H1 (cell line): ENCODE results near the gene EMX1.

Source experiments
- CTCF ChIP-seq, 3 experiments: IDR thresholded peaks; 1 replicate in 2 of 3; 2 replicates in 1 of 3; pipeline versions ENCODE4 v1.5.1 to v1.6.1; 2011; ENCODE audit warnings: low read length in 3 of 3, mild to moderate bottlenecking in 3 of 3, inconsistent platforms in 2 of 3, low read depth in 1 of 3, moderate library complexity in 1 of 3; ENCODE audit not compliant: insufficient read depth in 1 of 3; ENCODE audit errors: control extremely low read depth in 1 of 3
- EGR1 ChIP-seq: IDR thresholded peaks from 2 replicates; pipeline ENCODE4 v1.6.1; 2011; ENCODE audit warnings: low read depth, low read length, borderline replicate concordance
- JUN ChIP-seq: IDR thresholded peaks from 2 replicates; pipeline ENCODE4 v1.6.1; 2011; ENCODE audit warnings: low read depth, mild to moderate bottlenecking, improper control_type of control experiment, low read length
- NANOG ChIP-seq: IDR thresholded peaks from 2 replicates; pipeline ENCODE4 v1.6.1; 2011; ENCODE audit warnings: low read length, low read depth, mild to moderate bottlenecking, inconsistent platforms; ENCODE audit not compliant: insufficient read depth, poor library complexity, severe bottlenecking
- PHF8 ChIP-seq: fragments of 200-600 bp; sonication (generic); conservative IDR thresholded peaks from 2 replicates; pipeline ENCODE4 v1.7.1; 2012; ENCODE audit warnings: low read depth, mild to moderate bottlenecking, inconsistent platforms, low read length, moderate library complexity
- POLR2AphosphoS5 ChIP-seq: IDR thresholded peaks from 2 replicates; pipeline ENCODE4 v1.6.1; 2011; ENCODE audit warnings: low read depth, low read length

DNA sequence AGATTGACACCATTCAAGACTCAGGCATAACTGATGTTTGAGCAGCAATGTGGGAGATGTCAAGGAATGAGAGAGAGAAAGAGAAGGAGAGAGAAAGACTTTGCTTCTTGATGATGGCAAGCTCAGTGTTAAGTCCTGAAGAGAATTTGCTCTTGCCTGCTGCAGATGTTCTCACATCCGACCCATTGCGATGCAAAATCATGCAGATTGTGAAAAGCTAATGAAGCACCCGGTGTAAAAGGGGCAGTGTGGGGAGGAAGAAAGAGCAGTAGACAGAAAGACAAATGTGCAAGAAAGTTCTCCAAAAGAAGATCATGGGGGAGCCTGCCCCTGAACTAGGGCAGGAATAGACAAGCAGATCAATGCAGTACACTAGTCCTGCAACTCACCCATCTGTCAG is 57.7 kb downstream of the EMX1 start:
- TF ChIP-seq NANOG (no peak), POLR2AphosphoS5 (no peak), CTCF (IDR thresholded peaks at IDR 0.05; ENCODE audit: control extremely low read depth in 1 of 3, insufficient read depth in 1 of 3, low read depth in 1 of 3, low read length in 3 of 3) (no peak), PHF8 (no peak), EGR1 (no peak), JUN (no peak)
